Activated T-cell treated with anti-CD3 and anti-CD28 coated beads, Interleukin-2, amount 50 U/mL, for 4 hours (primary cell): ENCODE results near the gene KANSL3. TPM values are rescaled to one million over a fixed set of nuclear protein-coding genes. Genes with fewer than 3 reads are reported as not detected.

ENCODE experiments used
- ATAC-seq, 2 donors: fragments of 200-7000 bp; cut with Tn5 transposase; one replicate each; pipeline ENCODE4 v1.10.0; 2021
- DNase-seq: peaks from one replicate; pipeline ENCODE4 v3.0.0-alpha.2; 2020
- H3K27me3 Mint-ChIP-seq: one replicate; pipeline ENCODE4 v1.8.0; 2021; ENCODE audit warnings: low read depth, mixed read lengths
- H3K36me3 Mint-ChIP-seq: one replicate; pipeline ENCODE4 v1.8.0; 2022; ENCODE audit warnings: mixed read lengths; ENCODE audit not compliant: insufficient read depth
- H3K4me1 Mint-ChIP-seq: one replicate; pipeline ENCODE4 v1.8.0; 2021; ENCODE audit warnings: low read depth, mixed read lengths
- H3K4me3 Mint-ChIP-seq: one replicate; pipeline ENCODE4 v1.8.0; 2021; ENCODE audit warnings: mild to moderate bottlenecking, moderate library complexity, mixed read lengths
- H3K9me3 Mint-ChIP-seq: one replicate; pipeline ENCODE4 v1.8.0; 2021; ENCODE audit warnings: mixed read lengths
- total RNA-seq, 3 donors: library from RNA; stranded (reverse); gene quantifications; one replicate each; pipeline ENCODE4 v1.2.1, GENCODE V29; 2021

The KANSL3 gene
- total RNA-seq, 3 donors from 2014 or later: 29.1 to 32.3 (median 31.3) TPM

DNA sequence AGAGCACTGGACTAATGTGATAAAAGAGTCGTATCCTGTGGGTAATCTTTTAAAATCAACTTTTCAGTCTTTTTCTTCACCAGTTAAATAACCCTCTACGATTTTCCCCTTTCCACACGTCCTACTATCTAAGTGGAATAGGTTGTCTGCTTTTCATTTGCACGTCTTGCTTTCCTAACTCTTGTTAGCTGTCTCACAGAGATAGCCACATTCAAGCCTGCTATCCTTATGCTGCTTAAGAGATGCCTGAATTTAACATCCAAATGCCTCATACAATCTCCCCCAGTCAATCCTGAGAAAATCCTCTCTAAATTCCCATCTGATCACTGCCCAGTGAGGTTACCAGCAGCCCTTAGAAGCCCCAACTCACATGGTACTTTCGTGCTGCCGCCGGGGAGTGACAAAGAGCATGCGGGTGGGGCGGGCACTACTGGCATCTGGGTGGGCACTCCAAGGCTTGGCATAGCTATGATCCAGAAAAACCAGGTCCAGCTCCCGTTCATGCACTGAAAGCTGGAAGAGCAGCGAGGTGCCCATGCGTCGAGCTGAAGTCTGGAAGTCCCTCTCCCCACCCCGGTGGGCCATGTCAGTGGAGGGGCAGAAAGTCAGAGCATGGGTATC is 1.5 kb downstream of the KANSL3 start:
- ATAC-seq: no peak
- no peaks in the 10 kb centered on the region for H3K9me3 Mint-ChIP-seq
- H3K27me3 Mint-ChIP-seq: peaks cover 5% of the 10 kb centered on the region
- DNase-seq: no peak
- peaks cover 45% of the 10 kb centered on the region for H3K4me1 Mint-ChIP-seq
- peaks cover 13% of the 10 kb centered on the region for H3K36me3 Mint-ChIP-seq
- peak overlapping the region; percentile 95 for H3K4me3 Mint-ChIP-seq

DNA sequence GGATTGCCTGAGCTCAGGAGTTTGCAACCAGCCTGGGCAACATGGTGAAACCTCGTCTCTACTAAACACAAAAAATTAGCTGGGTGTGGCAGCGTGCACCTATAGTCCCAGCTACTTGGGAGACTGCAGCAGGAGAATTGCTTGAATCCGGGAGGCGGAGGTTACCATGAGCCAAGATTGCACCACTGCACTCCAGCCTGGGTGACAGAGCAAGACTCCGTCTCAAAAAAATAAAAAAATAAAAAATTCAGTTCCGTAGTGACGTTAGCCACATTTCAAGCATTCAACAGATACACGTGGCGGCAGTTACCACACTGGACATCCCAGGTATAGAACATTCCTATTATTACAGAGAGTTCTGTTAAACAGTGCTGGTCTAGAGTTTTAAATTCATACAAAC is 4.5 kb downstream of the KANSL3 start:
- ATAC-seq (no peak), DNase-seq (no peak)
- H3K27me3 Mint-ChIP-seq: no peaks in the 10 kb centered on the region
- H3K4me1 Mint-ChIP-seq: peaks cover 43% of the 10 kb centered on the region
- H3K4me3 Mint-ChIP-seq: no peak overlapping the region
- H3K36me3 Mint-ChIP-seq: peaks cover 28% of the 10 kb centered on the region
- H3K9me3 Mint-ChIP-seq: no peaks in the 10 kb centered on the region

DNA sequence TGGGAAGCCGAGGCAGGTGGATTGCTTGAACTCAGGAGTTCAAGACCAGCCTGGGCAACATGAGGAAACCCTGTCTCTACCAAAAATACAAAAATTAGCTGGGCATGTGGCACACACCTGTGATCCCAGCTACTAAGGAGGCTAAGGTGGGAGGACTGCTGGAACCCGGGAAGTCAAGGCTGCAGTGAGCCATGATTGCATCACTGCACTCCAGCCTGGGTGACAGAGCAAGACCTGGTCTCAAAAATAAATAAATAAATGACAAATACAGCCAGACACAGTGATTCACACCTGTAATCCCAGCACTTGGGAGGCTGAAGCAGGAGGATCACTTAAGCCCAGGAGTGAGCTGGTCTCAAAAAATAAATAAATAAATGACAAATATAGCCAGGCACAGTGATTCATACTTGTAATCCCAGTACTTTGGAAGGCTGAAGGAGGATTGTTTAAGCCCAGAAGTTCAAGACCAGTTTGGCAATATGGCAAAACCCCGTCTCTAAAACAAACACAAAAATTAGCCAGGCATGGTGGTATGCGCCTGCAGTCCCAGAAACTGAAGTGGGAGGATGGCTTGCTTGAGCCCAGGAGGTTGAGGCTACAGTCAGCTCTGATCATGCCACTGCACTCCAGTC is 6.2 kb downstream of the KANSL3 start:
- peaks cover 42% of the 10 kb centered on the region for H3K4me1 Mint-ChIP-seq
- H3K36me3 Mint-ChIP-seq: peaks cover 31% of the 10 kb centered on the region
- ATAC-seq (no peak), DNase-seq (no peak)
- no peak overlapping the region for H3K4me3 Mint-ChIP-seq
- no peaks in the 10 kb centered on the region for H3K9me3 Mint-ChIP-seq
- no peaks in the 10 kb centered on the region for H3K27me3 Mint-ChIP-seq

DNA sequence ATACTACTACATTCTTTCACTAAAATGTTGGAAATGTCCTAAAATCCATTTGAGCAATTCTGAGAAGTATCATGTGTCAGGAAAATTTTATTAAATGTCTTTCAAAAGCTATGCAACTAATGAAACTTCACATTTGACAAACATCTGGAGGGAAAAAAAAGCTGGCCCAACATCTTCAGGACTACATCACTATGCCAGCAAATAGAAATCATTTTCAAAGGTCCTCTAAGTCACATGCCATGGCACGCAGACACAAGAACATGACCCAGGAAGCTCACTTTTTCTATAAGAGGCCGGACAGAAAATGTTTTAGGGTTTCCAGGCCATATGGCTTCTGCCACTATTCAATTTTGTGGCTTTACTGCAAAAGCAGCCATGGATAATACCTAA is 11.6 kb downstream of the KANSL3 start:
- no peak for DNase-seq
- no peaks in the 10 kb centered on the region for H3K9me3 Mint-ChIP-seq
- peaks cover 29% of the 10 kb centered on the region for H3K36me3 Mint-ChIP-seq
- H3K27me3 Mint-ChIP-seq: no peaks in the 10 kb centered on the region
- ATAC-seq: no peak
- peaks cover 19% of the 10 kb centered on the region for H3K4me1 Mint-ChIP-seq
- no peak overlapping the region for H3K4me3 Mint-ChIP-seq

DNA sequence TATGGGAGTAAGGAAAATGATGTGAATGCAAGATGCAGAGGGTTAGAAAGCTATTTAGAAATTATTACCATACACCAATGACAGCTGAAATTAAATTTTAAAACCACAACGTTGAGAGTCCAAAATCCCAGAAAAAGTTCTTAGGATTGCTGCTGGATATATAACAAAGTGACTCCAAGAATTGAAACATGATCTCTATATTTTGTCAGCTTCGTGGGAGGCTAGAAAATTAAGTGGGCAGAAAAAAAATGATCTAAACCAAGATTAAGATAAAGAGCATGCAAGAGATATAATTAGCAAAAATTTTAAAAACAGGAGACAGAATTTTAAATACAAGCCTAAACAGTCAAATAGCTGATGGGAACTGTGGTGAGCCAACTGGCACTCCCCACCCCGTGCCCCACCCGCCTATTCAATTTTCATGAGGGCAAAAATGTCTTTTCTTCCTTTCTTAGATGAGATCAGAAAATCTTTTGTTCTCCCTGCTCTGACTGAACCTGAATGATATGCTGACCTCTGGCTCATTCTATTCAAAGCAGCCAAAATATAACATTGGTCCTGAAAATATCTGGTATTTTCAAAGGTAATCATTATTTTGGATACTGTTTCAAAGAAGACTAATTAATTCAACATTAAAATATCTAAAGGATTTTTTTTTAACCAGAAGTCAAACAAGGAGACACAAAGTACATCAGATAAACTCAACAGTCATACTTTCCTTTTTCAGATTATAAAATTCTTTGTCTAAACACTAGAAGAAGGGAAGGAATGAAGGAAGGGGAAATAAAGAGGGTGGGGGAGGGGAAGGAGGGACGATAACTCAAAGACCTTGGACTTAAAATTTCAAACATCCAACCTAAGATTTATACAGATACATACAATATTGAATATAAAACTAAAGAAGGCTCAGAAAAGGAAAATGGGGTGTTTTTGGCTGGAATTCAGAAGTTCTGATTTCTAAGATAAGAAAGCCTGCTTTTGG is 12.2 kb downstream of the KANSL3 start:
- no peak for DNase-seq
- H3K27me3 Mint-ChIP-seq: no peaks in the 10 kb centered on the region
- H3K4me3 Mint-ChIP-seq: no peak overlapping the region
- H3K4me1 Mint-ChIP-seq: peaks cover 17% of the 10 kb centered on the region
- ATAC-seq: no peak
- no peaks in the 10 kb centered on the region for H3K9me3 Mint-ChIP-seq
- H3K36me3 Mint-ChIP-seq: peaks cover 24% of the 10 kb centered on the region

DNA sequence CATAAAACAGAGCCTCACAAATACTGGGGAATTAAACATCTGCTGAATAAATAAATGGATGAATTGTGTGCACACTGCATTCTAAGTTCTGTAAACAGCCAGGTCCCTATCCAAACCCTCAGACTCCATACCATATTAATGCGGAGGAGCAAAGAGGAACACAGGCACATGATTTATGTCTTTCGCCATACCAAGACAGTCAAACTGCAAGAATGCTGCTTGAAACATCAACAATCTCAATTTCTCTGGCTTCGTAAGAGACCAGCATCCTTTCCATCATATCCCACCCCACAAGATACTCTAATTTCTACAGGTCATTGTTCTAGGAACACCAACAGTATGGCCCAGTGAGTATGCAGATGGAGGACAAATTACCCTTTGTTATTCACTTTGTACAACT is 15.0 kb downstream of the KANSL3 start:
- DNase-seq (no peak), ATAC-seq (no peak)
- H3K4me1 Mint-ChIP-seq: peaks cover 19% of the 10 kb centered on the region
- peaks cover 25% of the 10 kb centered on the region for H3K36me3 Mint-ChIP-seq
- H3K27me3 Mint-ChIP-seq: no peaks in the 10 kb centered on the region
- no peaks in the 10 kb centered on the region for H3K9me3 Mint-ChIP-seq
- H3K4me3 Mint-ChIP-seq: no peak overlapping the region

DNA sequence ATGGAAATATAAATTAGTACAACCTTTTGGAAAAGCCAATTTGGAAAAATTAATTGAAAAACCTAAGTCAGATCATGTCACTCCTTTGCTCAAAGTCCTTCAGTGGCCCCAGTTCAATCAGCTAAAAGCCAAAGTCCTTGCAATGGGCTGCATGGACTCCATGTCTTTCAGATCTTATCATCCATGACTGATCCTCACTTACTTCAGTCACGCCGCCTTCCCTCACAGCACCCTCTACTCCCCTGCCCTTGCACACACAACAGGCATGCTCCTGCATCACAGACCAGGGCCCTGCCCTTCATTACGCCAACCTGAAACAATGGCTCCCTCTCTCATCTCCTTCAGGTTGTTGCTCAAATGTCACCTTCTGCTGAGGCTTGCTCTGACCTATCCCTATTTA is 15.6 kb downstream of the KANSL3 start:
- H3K9me3 Mint-ChIP-seq: no peaks in the 10 kb centered on the region
- H3K4me1 Mint-ChIP-seq: peaks cover 17% of the 10 kb centered on the region
- ATAC-seq (no peak), DNase-seq (no peak)
- H3K27me3 Mint-ChIP-seq: no peaks in the 10 kb centered on the region
- H3K36me3 Mint-ChIP-seq: peaks cover 23% of the 10 kb centered on the region
- H3K4me3 Mint-ChIP-seq: no peak overlapping the region

DNA sequence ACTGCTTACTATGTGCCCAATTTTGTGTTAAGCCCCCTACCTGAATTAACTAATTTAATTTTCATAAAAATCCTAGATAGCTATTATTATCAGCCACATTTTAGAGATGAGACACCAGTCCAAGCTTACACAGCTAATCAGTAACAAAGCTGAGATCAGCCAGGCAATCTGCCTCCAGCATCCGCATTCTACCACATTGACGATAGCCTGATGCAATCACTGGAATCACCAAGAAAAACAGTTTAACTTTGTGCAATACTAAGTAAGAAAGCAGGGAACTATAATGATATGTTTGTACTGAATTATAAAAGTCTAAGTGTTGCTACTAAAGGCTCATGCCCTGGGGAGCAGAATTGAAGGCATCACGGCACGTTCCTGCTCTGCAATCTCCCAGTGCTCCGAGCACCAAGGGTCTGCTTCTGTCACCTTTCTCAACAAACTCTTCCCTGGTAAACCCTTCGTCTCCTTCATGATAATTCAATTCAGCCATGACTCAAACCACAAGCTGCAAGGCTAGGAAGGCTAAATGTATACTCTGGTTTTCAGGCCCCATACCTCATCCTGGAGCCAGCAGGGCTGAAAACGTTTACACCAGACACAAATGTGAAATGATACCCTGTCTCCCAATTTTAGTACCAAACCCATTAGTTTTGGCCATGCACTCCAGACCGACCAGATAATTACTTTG is 19.4 kb downstream of the KANSL3 start:
- no peak overlapping the region for H3K4me3 Mint-ChIP-seq
- H3K36me3 Mint-ChIP-seq: peaks cover 27% of the 10 kb centered on the region
- H3K4me1 Mint-ChIP-seq: peaks cover 21% of the 10 kb centered on the region
- H3K27me3 Mint-ChIP-seq: no peaks in the 10 kb centered on the region
- ATAC-seq (no peak), DNase-seq (no peak)
- no peaks in the 10 kb centered on the region for H3K9me3 Mint-ChIP-seq

DNA sequence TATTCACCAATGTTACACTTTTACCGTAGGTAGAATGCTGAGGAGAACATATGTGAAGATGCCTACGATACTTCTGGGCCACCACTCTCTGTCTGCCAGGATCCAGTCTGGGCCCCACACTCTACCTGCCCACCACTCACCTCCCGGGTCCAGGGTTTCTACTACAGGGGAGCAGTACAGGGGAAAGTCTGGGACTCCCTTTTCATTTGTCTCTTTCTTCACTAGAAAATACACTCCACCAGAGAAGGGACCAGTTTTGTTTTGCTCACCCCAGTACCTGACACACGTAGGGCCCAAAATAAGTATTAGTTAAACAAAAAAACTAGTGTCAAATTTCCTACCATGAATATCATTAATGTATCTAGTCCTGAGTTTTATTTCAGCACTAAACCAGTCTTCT is 21.1 kb downstream of the KANSL3 start:
- ATAC-seq (peak in 1 of 2 donors; percentile 23), DNase-seq (no peak)
- peak overlapping the region; percentile 49 for H3K4me3 Mint-ChIP-seq
- H3K27me3 Mint-ChIP-seq: no peaks in the 10 kb centered on the region
- H3K36me3 Mint-ChIP-seq: peaks cover 33% of the 10 kb centered on the region
- H3K9me3 Mint-ChIP-seq: no peaks in the 10 kb centered on the region
- H3K4me1 Mint-ChIP-seq: peaks cover 19% of the 10 kb centered on the region

DNA sequence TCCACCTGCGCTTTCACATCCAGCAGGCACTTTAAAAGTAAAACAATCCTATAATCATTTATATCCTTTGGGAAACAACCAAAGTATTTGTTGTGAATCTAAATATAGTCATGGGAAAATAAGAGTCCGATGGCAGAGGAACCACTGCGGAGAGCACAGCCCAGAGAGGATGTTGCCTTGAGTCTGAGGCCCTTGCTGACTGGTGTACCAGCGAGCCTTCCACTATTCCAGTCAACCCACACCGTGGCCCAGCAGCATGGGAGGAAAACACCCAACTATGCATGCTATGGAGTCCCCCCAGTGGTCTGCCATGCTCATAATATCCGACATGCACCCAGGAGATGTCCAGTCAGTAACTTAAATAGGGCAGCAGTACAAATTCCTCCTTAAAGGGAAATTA is 21.6 kb downstream of the KANSL3 start:
- peaks cover 19% of the 10 kb centered on the region for H3K4me1 Mint-ChIP-seq
- no peaks in the 10 kb centered on the region for H3K9me3 Mint-ChIP-seq
- peaks cover 35% of the 10 kb centered on the region for H3K36me3 Mint-ChIP-seq
- no peaks in the 10 kb centered on the region for H3K27me3 Mint-ChIP-seq
- ATAC-seq: no peak
- DNase-seq: no peak
- no peak overlapping the region for H3K4me3 Mint-ChIP-seq

DNA sequence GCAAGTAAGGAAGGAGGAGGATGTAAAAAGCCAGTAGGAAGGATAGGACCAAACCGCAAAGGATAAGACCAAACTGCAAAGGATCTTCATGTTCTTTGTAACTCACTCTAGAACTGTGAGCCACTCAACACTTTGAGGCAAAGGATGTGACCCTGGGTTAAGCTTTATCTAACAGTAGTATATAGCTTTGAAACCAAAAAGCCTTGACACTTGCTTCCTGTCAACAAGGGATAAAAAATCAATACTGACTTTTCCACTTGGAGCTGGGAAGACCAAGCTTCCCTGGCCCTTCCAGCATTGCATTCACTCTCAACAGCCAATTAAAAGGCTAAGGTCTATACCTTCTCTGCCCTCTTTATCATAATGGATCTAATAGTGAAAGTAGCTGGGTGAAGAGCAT is 22.0 kb downstream of the KANSL3 start:
- DNase-seq: no peak
- H3K4me3 Mint-ChIP-seq: no peak overlapping the region
- peaks cover 39% of the 10 kb centered on the region for H3K36me3 Mint-ChIP-seq
- no peak for ATAC-seq
- H3K9me3 Mint-ChIP-seq: no peaks in the 10 kb centered on the region
- peaks cover 19% of the 10 kb centered on the region for H3K4me1 Mint-ChIP-seq
- no peaks in the 10 kb centered on the region for H3K27me3 Mint-ChIP-seq

DNA sequence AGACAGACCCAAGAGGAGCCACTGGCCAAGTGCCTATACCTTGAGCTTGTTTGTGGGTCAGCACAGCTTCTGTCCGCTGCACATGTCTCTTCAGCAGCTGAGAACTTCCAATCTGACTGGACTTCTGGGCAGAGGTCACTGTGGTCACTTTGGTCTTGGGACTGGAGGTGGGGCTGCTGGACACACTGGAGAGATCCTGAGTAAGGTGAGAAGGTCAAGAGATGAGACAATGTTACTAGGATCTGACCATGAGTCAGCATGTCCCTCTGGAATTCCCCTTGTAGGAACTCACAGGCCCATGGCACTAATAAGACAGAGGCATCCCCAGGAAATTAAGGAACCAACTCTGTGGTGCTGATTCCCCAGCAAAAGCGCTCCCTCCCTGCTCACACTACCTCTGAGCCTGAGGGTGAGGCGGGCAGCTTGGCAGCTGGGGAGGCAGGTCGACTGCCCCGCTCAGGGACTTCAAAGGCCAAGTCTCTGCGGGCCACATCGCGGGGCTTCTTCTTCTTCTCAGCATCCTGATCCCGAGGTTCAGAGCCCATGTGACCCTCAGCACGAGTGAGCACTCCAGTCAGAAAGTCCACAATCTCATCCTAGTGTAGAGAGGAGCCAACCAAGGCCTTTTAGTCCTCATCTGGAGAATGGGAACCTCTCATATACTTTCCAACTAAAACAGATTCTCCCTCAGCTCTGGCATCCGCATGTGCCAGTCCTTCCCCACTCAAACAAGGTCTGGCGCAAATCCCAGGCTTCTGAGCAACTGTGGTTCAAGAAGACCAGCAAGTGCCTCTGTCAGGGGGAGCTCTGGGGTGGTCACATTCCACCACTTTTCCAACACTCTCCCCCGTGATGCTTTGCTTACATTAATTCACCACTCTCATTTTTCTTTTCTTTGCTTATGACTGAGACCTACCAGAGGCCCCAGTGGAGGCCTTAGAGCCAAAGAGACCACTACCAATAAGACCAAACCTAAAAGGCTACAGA is 29.4 kb downstream of the KANSL3 start:
- Mint-ChIP-seq H3K9me3 (no peaks in the 10 kb centered on the region), H3K27me3 (no peaks in the 10 kb centered on the region), H3K36me3 (peaks cover 66% of the 10 kb centered on the region), H3K4me1 (no peaks in the 10 kb centered on the region), H3K4me3 (no peak overlapping the region)
- no peak for ATAC-seq
- no peak for DNase-seq

DNA sequence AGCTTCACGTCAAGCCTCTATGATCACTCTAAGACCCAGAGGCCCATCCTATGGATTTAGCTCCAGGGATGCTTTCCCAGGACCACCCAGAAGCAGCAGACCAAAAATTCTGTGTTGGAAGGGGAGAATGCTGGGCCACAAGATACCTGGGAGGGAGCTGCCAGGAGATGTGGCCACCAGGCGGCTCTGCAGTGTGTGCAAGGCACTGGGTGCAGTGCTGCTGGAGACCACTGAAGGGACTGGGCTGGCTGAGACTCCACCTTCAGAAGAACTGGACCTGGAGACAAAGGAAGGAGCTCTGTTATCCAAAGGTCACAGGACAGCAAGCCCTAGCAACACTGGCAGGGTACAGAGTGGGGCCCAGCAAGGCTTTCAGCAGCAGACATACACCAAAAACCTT is 34.0 kb downstream of the KANSL3 start:
- H3K4me3 Mint-ChIP-seq: no peak overlapping the region
- H3K9me3 Mint-ChIP-seq: no peaks in the 10 kb centered on the region
- peaks cover 62% of the 10 kb centered on the region for H3K36me3 Mint-ChIP-seq
- H3K27me3 Mint-ChIP-seq: no peaks in the 10 kb centered on the region
- no peak for ATAC-seq
- H3K4me1 Mint-ChIP-seq: peaks cover 8% of the 10 kb centered on the region
- no peak for DNase-seq
